A673 (cell line): Measurements from ENCODE around the gene APLP2. TPM values are rescaled to one million over a fixed set of nuclear protein-coding genes. Genes with fewer than 3 reads are reported as not detected.

Experiments used
- total RNA-seq: library from RNA; stranded (reverse); gene quantifications from 2 replicates; pipeline ENCODE4 v1.2.3, GENCODE V29; 2021

APLP2 gene
- total RNA-seq, 1 experiment from 2014 or later = 175 TPM

Other genes starting within 250 kb of the APLP2 start
- 53.6 and 54.5 TPM in 2 replicates for gene NFRKB, start 174.3 kb upstream of the APLP2 start, total RNA-seq
- 17.9 and 18.1 TPM in 2 replicates for gene PRDM10, start 67.1 kb upstream of the APLP2 start, total RNA-seq
- gene ST14, start 89.9 kb downstream of the APLP2 start, total RNA-seq = 0.17 and 0.30 TPM in 2 replicates
- gene ZBTB44, start 245.0 kb downstream of the APLP2 start, total RNA-seq = 36.6 and 37.0 TPM in 2 replicates